ENCODE data around the gene PDGFC.
A peak's percentile ranks its signal among the peaks of the same experiment; 100 is the strongest.
"Not testable (repeated sequence)": the region's sequence is repeated elsewhere in the genome, so short reads cannot be mapped to it uniquely, and the experiment has no call there.

PDGFC gene

GRCh38 chr4:156934259-156934635 lies 37.4 kb downstream of the PDGFC start:
- H3K27ac ChIP-seq (ENCODE audit: poor library complexity, severe bottlenecking) = peak overlapping the region; percentile 91
- DNase-seq (ENCODE audit: low spot score) (no peak), ATAC-seq (ENCODE audit: low read depth) (peak; percentile 49)
- no peaks in the 10 kb centered on the region for H3K27me3 ChIP-seq (ENCODE audit: insufficient read depth, poor library complexity, severe bottlenecking)
- peaks cover 8% of the 10 kb centered on the region for H3K9me3 ChIP-seq (ENCODE audit: severe bottlenecking)
- no peak for TF ChIP-seq CTCF (IDR thresholded peaks at IDR 0.05; ENCODE audit: poor library complexity, severe bottlenecking)
- peaks cover 45% of the 10 kb centered on the region for H3K36me3 ChIP-seq (ENCODE audit: low read depth)
- no peak overlapping the region for H3K4me3 ChIP-seq (ENCODE audit: severe bottlenecking)
- peaks cover 58% of the 10 kb centered on the region for H3K4me1 ChIP-seq (ENCODE audit: insufficient read depth, poor library complexity, severe bottlenecking)

DNA sequence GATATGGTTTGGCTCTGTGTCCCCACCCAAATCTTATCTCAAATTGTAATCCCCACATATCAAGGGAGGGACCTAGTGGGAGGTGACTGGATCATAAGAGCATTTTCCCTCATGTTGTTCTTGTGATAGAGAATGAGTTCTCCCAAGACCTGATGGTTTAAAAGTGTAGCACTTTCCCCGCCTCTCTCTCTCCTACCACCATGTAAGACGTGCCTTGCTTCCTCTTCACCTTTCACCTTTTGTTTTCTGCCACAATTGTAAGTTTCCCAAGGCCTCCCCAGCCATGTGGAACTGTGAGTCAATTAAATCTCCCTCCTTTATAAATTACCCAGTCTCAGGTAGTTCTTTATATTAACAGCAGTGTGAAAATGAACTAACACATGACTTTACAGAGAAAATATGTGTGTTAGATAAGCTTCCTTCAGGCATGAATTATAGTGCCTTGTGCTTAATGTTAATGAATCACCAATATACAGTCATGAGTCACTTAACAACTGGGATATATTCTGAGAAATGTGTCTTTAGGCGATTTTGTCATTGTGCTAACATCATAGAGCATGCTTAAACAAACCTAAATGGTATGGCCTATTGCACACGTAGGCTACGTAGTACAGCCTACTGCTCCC lies 37.9 kb downstream of the PDGFC start:
- no peak for DNase-seq (ENCODE audit: low spot score)
- H3K27ac ChIP-seq (ENCODE audit: poor library complexity, severe bottlenecking) = peak overlapping the region; percentile 91
- no peak for TF ChIP-seq CTCF (IDR thresholded peaks at IDR 0.05; ENCODE audit: poor library complexity, severe bottlenecking)

DNA sequence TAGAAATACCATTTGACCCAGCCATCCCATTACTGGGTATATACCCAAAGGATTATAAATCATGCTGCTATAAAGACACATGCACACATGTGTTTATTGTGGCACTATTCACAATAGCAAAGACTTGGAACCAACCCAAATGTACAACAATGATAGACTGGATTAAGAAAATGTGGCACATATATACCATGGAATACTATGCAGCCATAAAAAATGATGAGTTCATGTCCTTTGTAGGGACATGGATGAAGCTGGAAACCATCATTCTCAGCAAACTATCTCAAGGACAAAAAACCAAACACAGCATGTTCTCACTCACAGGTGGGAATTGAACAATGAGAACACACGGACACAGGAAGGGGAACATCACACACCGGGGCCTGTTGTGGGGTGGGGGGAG lies 39.2 kb downstream of the PDGFC start:
- H3K9me3 ChIP-seq (ENCODE audit: severe bottlenecking); H3K27me3 ChIP-seq (ENCODE audit: insufficient read depth, poor library complexity, severe bottlenecking); DNase-seq (ENCODE audit: low spot score); ATAC-seq (ENCODE audit: low read depth); H3K4me3 ChIP-seq (ENCODE audit: severe bottlenecking): not testable (repeated sequence)
- peaks cover 37% of the 10 kb centered on the region for H3K36me3 ChIP-seq (ENCODE audit: low read depth)
- H3K4me1 ChIP-seq (ENCODE audit: insufficient read depth, poor library complexity, severe bottlenecking) = peaks cover 50% of the 10 kb centered on the region
- H3K27ac ChIP-seq (ENCODE audit: poor library complexity, severe bottlenecking) = peak overlapping the region; percentile 91

More for the DNA sequence above, 37.9 kb downstream of the PDGFC start:
- Histone ChIP-seq H3K27me3 (ENCODE audit: insufficient read depth, poor library complexity, severe bottlenecking) (no peaks in the 10 kb centered on the region), H3K9me3 (ENCODE audit: severe bottlenecking) (peaks cover 8% of the 10 kb centered on the region), H3K4me3 (ENCODE audit: severe bottlenecking) (no peak overlapping the region), H3K4me1 (ENCODE audit: insufficient read depth, poor library complexity, severe bottlenecking) (peaks cover 56% of the 10 kb centered on the region), H3K36me3 (ENCODE audit: low read depth) (peaks cover 42% of the 10 kb centered on the region)
- peak; percentile 90 for ATAC-seq (ENCODE audit: low read depth)

- no peaks in the 10 kb centered on the region for H3K27me3 ChIP-seq (ENCODE audit: insufficient read depth, poor library complexity, severe bottlenecking)
- peaks cover 8% of the 10 kb centered on the region for H3K9me3 ChIP-seq (ENCODE audit: severe bottlenecking)
- no peak for TF ChIP-seq CTCF (IDR thresholded peaks at IDR 0.05; ENCODE audit: poor library complexity, severe bottlenecking)
- ATAC-seq (ENCODE audit: low read depth) (peak; percentile 65), DNase-seq (ENCODE audit: low spot score) (peak; percentile 61)
- H3K36me3 ChIP-seq (ENCODE audit: low read depth) = peaks cover 32% of the 10 kb centered on the region
- peak overlapping the region; percentile 91 for H3K27ac ChIP-seq (ENCODE audit: poor library complexity, severe bottlenecking)
- H3K4me1 ChIP-seq (ENCODE audit: insufficient read depth, poor library complexity, severe bottlenecking) = peaks cover 50% of the 10 kb centered on the region
- H3K4me3 ChIP-seq (ENCODE audit: severe bottlenecking) = no peak overlapping the region
These were observed 40.3 kb downstream of the PDGFC start for GRCh38 chr4:156931267-156931666.

GRCh38 chr4:156929386-156930105 lies 42.1 kb downstream of the PDGFC start:
- H3K36me3 ChIP-seq (ENCODE audit: low read depth) = peaks cover 16% of the 10 kb centered on the region
- peaks cover 8% of the 10 kb centered on the region for H3K9me3 ChIP-seq (ENCODE audit: severe bottlenecking)
- H3K4me1 ChIP-seq (ENCODE audit: insufficient read depth, poor library complexity, severe bottlenecking) = peaks cover 48% of the 10 kb centered on the region
- DNase-seq (ENCODE audit: low spot score) (no peak), ATAC-seq (ENCODE audit: low read depth) (no peak)
- no peaks in the 10 kb centered on the region for H3K27me3 ChIP-seq (ENCODE audit: insufficient read depth, poor library complexity, severe bottlenecking)
- no peak overlapping the region for H3K4me3 ChIP-seq (ENCODE audit: severe bottlenecking)
- peak overlapping the region; percentile 91 for H3K27ac ChIP-seq (ENCODE audit: poor library complexity, severe bottlenecking)
- TF ChIP-seq CTCF (IDR thresholded peaks at IDR 0.05; ENCODE audit: poor library complexity, severe bottlenecking) = no peak
